AG10803 (cell line): ENCODE measurements around the gene SPR.
A peak's percentile ranks its signal among the peaks of the same experiment; 100 is the strongest.

Experiments used
- DNase-seq: peaks from one replicate; pipeline ENCODE4 v3.0.0; 2010; ENCODE audit warnings: low read depth
- H3K4me3 ChIP-seq: 2 replicates; pipeline ENCODE4 v1.5.1; 2011; ENCODE audit warnings: mild to moderate bottlenecking, low read length, control low read depth
- CTCF ChIP-seq: conservative IDR thresholded peaks from 2 replicates; pipeline ENCODE4 v1.5.1; 2011; ENCODE audit warnings: mild to moderate bottlenecking, low read length, control low read depth, inconsistent platforms

The SPR gene

GRCh38 chr2:72940361-72940760, 53.2 kb downstream of the SPR start:
- no peak for TF ChIP-seq CTCF
- DNase-seq, result no peak
- H3K4me3 ChIP-seq, result no peak overlapping the region

- H3K4me3 ChIP-seq, result no peak overlapping the region
- DNase-seq, result peak; percentile 49
- TF ChIP-seq CTCF, result no peak
Measured at GRCh38 chr2:72940786-72941185, 53.6 kb downstream of the SPR start.
